K562 (cell line): ENCODE data around the gene KCNC4.

Experiments
- ATF2 ChIP-seq: sonication (generic); formaldehyde crosslinking; IDR thresholded peaks from 2 replicates; pipeline ENCODE4 v1.8.1; 2022; ENCODE audit warnings: missing genetic modification reagents
- ATF4 ChIP-seq: fragments of 450-650 bp; formaldehyde crosslinking; IDR thresholded peaks from 2 replicates; pipeline ENCODE4 v1.4.0; 2022; ENCODE audit warnings: mild to moderate bottlenecking, moderate library complexity
- FOXA1 ChIP-seq: fragments of 450-650 bp; IDR thresholded peaks from 2 replicates; pipeline ENCODE4 v1.6.1; 2016; ENCODE audit warnings: mild to moderate bottlenecking, borderline replicate concordance

GRCh38 chr1:110208916-110209645, 1.0 kb upstream of the KCNC4 start:
- TF ChIP-seq FOXA1 = no peak
- no peak for TF ChIP-seq ATF2
- TF ChIP-seq ATF4 (CRISPR knock-in tag) = no peak
